Endothelial cell of hepatic sinusoid (primary cell): ENCODE data around the gene ATP7B.

Experiments used
- in situ Hi-C: cut with HindIII; loops from 2 replicates; pipeline ENCODE4 v1.10.0; 2017; ENCODE audit warnings: low sequenced_read_pairs

The ATP7B gene

GRCh38 chr13:51953347-51954195 is 57.7 kb downstream of the ATP7B start:
- in situ Hi-C loops: no loop called here

DNA sequence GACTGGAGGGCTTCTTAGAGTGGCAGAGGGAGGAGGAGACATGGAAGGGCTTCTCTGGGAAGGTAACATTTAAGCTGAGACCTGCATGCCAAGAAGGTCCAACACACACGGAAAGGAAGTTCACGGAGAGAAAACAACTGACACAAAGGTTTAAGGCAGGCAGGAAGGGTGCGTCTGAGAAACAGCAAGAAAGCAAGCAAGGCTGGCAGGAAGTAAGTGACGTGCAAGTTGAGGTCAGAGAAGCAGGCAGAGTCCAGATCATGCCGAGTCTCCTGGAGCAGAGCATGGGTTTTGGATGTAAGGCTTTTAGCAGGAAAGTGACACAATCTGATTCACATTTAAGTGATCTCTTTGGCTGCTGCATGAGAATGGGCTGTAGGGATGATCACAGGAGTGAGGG is 60.5 kb downstream of the ATP7B start:
- in situ Hi-C loops: no loop called here

DNA sequence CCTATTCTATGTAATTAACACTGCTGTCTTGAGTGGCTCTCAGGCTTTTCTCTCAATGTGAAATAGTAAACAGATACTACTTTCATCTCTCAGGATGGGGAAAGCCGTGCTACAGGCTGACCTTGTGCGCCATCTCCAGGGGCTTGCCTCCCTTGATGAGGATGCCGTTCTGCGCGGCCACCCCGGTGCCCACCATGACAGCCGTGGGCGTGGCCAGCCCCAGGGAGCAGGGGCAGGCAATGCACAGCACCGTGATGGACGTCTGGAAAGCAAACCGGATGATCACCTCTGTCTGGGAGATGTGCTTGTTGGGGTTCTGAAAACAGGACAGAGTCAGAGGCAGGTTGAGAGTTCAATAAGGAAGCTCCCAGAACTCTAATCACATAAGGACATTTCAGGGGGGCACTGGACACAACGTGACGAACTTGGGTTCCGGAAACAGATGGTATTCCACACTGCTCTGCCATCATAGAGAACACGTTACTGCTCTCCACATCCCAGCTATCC is 65.0 kb downstream of the ATP7B start:
- in situ Hi-C loops: no loop called here

- in situ Hi-C loops: no loop called here
These were observed 66.1 kb downstream of the ATP7B start for GRCh38 chr13:51945149-51945548.

DNA sequence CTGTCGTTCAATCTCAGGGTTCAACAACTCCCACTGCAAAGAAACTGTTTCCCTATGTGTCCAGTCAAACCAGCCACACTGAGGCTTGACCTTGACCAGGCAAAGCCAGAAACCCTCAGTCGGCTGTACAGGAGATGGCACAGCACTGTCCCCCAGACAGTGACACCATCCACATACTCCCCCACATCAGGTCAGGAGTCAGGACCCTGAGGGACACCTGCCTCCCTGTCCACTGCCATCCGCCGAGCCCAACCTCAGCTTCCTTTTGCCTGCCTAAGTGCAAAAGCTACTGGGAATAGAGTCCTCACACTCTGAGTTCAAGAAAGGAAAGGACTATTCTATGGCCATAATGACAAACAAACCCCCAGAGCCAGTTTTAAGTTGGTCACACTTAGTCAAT is 66.8 kb downstream of the ATP7B start:
- in situ Hi-C loops: no loop called here

DNA sequence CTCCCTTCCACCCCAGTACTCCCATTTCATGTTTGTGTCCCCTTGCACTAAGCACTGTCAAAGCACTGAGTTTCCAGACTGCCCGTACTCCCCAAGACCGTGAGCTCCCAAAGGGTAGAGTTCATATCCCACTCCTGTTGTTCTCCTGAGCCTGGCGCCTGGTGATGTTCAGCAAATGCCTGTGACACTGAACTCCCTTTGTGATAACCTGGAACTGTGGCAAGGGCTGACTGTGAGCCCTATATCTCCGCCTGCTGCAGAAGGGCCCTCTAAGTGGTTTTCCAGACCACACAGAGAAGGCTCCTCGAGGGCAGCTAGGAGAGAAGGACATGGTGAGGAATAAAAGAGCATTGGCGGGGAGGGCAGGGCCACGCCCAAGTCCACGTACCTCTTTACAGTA is 67.5 kb downstream of the ATP7B start:
- in situ Hi-C loops: no loop called here

- in situ Hi-C loops: no loop called here
These were observed 69.1 kb downstream of the ATP7B start for GRCh38 chr13:51942189-51942588.

DNA sequence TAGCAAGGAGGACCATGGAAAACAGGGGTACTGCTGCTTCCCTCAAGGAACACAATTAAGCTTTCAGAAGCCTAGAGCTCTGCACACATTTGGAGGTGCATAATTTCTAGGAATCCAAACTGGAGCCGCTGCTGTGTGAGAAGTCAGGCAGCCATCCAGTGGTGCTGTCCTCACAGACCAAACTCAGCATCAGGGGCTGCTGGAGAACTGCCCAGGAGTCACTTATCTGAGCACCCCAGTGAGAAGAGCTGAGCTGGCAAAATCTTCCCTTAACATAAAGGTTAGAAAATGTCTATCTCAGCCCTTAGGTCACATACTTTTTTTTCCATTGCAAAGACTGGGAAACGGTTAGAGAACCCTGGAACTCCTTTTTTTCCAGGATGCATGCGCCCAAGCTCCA is 72.8 kb downstream of the ATP7B start:
- in situ Hi-C loops: no loop called here

DNA sequence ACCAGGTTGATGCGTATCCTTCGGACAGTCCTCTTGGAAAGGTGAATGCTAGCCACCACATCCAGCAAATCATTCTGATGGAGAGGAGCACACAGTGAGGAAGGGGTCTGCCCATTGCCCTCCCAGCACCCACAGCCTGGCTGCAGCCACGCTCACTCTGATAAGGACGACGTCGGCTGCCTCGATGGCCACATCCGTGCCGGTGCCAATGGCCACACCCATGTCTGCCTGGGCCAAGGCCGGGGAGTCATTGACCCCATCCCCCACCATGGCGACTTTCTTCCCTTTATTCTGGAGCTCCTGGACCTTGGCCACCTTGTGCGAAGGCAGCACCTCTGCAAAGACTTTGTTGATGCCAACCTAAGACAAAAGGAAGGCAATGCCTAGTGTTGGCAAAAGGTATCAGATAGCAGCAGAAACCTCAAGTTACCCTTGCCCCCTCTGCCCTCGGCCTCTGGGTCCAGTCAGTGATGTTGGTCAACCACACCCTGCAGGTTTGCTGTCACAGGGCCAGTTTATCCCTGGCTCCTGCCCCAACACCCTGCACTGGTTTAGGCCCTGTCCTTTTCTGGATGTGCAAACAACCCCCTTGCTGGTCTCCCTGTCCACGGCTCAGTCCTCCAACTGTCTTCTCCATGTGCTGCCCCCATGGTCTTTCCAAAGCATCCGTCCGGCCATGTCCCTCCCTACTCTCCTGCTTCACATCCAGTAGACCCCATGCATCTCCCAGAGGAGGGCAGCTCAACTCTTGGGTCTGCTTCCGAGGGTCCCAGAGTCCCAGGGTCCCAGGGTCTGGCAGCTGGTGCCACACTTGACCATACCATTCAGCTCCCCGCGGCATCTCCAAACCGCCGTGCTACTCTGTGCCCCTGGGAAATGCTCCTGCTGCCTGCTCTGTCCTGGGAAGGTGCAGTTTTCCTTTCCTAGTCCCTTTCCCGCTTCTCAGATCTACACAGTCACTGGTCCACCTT is 73.6 kb downstream of the ATP7B start:
- in situ Hi-C loops: no loop called here

- in situ Hi-C loops: no loop called here
These were observed 75.7 kb downstream of the ATP7B start for GRCh38 chr13:51935326-51936171.

- in situ Hi-C loops: no loop called here
These were observed 76.7 kb downstream of the ATP7B start for GRCh38 chr13:51934461-51935087.

DNA sequence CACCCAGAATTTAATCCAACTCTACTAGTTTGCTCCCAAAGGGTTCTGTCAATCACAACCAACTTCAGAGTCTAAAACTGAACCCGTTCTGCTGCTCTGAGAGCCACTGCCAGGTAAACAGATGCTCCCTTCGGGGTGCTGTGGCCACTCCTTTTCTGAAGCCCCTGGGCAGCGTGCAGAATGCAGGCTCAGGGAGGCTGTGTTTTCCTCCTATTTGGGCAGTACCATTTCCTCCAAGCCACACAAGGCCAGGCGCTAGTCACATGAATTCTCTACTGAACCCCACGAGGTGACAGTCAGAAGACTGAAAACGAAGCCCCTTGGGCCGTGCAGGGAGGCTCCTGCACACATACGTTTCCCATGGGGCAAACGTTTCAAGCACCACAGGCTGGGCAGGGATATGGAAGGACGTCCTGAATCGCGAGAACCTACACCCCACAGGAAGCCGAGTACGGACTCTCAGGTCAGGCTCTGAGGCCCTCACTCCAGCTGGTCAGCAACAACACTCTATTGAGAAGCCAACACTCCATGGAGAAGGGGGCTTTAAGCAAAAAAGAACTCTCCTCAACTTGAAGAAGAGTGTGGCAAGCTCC is 77.7 kb downstream of the ATP7B start:
- in situ Hi-C loops: no loop called here

DNA sequence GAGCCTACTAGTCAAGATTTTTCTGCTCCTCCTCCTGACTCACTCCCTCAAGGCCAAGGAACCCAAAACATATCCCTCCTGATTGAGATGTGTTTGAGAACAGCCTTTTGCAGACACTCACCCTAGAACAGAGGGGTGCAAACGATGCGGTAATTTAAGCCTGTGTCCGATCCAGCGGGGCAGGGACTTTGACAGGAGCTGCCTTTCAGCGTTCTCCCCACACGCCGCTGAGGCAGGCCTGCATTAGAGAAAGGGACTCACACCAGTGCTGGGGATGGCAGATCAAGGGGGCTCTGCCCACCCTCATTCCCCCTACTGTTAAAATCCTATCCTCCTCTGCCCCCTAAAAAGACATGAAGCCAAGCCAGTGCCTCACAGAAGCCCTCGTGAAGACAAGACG is 79.0 kb downstream of the ATP7B start:
- in situ Hi-C loops: no loop called here

GRCh38 chr13:51931606-51932005 is 79.6 kb downstream of the ATP7B start:
- in situ Hi-C loops: no loop called here

DNA sequence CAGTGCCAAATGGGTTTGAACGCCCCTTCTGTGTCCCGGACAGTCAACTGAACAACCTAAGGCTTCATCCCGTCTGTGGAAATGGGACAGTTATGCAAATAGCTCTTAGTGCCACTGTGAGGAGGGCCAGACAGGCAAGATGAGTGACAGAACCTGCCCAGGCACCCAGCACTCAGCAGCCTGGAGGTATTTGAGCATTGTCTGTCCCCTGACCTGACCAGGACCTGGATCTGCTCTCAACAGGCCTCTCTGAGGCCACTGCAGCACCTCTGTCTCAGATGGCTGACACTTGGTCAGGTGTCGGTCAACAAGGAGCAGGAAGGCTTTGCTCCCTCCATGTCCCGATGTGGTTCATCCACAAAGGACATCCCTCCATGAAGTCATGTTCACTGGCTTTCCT is 81.6 kb downstream of the ATP7B start:
- in situ Hi-C loops: no loop called here

DNA sequence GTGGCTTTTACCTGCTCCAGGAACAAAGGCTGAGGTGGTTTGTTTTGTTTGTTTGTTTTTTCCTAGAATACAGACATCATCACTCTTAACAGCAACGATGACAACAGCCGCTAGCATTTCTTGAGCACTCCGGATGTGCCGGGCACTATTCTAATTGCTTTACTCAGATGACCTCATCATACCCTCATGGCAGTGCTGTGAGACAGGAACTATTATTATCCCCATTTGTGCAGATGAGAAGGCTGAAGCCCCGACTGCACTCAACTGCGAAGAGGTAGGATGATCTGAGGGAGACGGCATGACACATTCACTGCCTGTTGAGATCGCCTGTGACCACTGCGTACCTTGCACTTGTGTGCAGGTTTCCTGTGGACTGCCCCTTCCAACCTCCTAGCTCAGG is 83.0 kb downstream of the ATP7B start:
- in situ Hi-C loops: no loop called here

DNA sequence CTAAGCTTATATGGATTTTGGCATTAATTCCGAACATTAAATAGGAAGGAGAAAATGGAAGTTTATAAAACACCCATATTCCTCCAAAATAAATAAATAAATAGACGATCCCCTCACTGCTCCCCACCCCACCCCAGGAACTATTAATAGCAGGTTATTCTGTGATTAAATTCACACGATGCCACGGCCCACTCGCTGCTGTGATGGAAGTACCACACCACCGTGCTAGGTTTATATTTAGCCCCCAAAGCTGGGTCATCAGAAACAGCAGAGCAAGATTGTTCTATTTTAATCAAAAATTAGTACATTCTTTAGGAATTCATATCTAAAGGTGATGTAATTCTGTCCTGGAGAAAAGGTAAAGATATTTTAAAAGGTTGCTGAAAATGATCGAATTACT is 84.1 kb downstream of the ATP7B start:
- in situ Hi-C loops: no loop called here

DNA sequence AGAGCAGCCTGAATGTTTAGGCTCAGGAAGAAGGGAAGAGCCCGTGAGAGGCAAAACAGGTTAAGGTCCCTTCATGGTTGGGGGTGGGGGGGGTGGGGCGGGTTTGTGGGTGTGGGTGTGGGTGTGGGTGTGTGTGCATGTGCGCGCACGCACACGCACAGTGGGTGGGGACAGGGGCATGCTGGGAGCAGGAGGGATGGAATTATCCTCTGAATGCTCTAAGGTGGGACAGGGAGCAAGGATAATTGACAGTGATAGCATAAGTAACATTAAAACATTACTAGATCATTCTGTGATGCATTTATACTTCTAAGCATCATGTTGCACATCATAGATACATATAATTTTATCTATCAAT is 84.7 kb downstream of the ATP7B start:
- in situ Hi-C loops: no loop called here

- in situ Hi-C loops: no loop called here
These were observed 85.3 kb downstream of the ATP7B start for GRCh38 chr13:51925865-51926527.
